Lower lobe of right lung (tissue), 2 donors: Measurements from ENCODE around the gene GGNBP2. TPM values are rescaled to one million over a fixed set of nuclear protein-coding genes. Genes with fewer than 3 reads are reported as not detected.

ENCODE experiments used
- ATAC-seq, 2 donors: fragments of 200-7000 bp; cut with Tn5 transposase; one replicate each; pipeline ENCODE4 v1.9.1; 2020 to 2022; ENCODE audit warnings: mild to moderate bottlenecking in 2 of 2, moderate library complexity in 2 of 2
- DNase-seq: peaks from one replicate; pipeline ENCODE4 v3.0.0-alpha.2; 2020
- H3K27ac ChIP-seq: fragments of 200-600 bp; one replicate; pipeline ENCODE4 v1.8.0; 2022
- H3K27me3 ChIP-seq: fragments of 200-600 bp; one replicate; pipeline ENCODE4 v1.8.0; 2022; ENCODE audit warnings: low read depth
- H3K36me3 ChIP-seq: fragments of 200-600 bp; one replicate; pipeline ENCODE4 v1.8.0; 2022; ENCODE audit warnings: mild to moderate bottlenecking
- H3K4me1 ChIP-seq: fragments of 200-600 bp; one replicate; pipeline ENCODE4 v1.8.0; 2022
- H3K4me3 ChIP-seq: fragments of 200-600 bp; one replicate; pipeline ENCODE4 v1.8.0; 2022; ENCODE audit warnings: mild to moderate bottlenecking
- H3K9me3 ChIP-seq: fragments of 200-600 bp; one replicate; pipeline ENCODE4 v1.8.0; 2022
- CTCF ChIP-seq: fragments of 200-600 bp; IDR thresholded peaks from one replicate; pipeline ENCODE4 v1.8.0; 2022; ENCODE audit warnings: antibody characterized with exemption, mild to moderate bottlenecking
- intact Hi-C: fragments of 100-400 bp; cut with DNase I; formaldehyde crosslinking; loops from one replicate; pipeline ENCODE4 v1.11.0; 2022
- total RNA-seq: library from RNA; stranded (reverse); fragmentation: NEBNext Ultra II Directional; extraction: Animal tissue kit (Norgen Biotek cat#: 25700); gene quantifications from one replicate; pipeline ENCODE4 v1.2.1, GENCODE V29; 2021
- donor health status: DM: no; HTN: yes; CAD: no; lungs with severe emphysema.

The GGNBP2 gene
- total RNA-seq, 1 donor from 2014 or later: 74.8 TPM

DNA sequence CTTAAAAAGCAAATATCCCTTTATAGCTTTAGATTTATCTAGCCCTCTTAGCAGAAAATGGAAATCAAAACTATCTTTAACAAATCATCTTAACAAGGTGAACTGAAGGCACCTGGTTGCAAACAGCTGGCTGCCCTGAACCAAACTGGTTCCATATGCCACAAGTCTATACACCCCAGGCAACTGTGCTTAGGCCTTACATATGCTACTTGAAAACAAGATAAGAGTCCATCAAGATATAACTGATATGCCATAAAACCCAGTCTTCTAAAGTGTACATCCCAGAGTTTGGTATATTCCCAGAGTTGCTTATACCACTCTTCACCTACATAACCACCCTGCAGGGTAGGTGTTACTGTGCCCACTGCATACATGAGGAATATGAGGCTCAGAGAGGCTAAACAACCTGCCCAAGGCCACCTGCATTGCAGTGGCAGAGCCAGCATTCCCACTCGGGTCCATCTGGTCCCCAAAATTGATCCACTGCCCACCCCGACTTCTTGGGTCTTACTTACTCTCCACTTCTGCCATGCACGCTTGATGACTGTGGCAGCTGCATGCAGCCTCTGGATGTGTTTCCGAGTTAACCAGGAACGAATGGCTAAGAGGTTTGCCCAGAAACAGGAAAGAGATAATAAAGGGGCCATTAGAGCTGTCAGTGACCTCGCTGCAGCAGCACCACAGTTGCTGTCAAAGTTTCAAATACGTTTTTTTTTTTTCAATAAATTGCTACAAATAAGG lies 46.0 kb upstream of the GGNBP2 start:
- TF ChIP-seq CTCF: no peak
- ATAC-seq (no peak), DNase-seq (no peak)
- Histone ChIP-seq H3K27me3 (no peaks in the 10 kb centered on the region), H3K27ac (no peak overlapping the region), H3K4me3 (no peak overlapping the region), H3K4me1 (no peaks in the 10 kb centered on the region), H3K9me3 (no peaks in the 10 kb centered on the region), H3K36me3 (peaks cover 91% of the 10 kb centered on the region)
- intact Hi-C loops: no loop called here

- intact Hi-C loops: no loop called here
- no peak for TF ChIP-seq CTCF
These were observed 43.9 kb upstream of the GGNBP2 start for GRCh38 chr17:36500745-36501225.

DNA sequence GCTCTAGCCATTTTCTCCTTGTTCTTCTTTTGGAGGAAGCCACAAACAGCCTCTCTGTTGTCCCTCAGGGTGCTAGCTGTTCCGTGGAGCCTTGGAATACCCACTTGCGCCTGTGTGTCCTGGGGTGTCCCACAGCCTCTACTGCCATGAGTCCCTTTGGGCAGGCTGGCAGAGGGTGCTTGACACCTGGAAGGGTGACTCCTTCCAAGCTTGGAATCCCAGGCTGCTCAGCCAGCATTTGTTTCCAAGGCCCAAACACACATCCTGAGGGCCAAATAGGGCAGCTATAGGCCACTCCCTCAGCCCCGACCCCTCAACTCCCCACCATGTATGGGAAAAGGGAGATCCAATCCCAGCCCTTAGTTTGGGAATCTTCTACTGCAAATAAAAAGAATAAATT lies 43.4 kb upstream of the GGNBP2 start:
- no peak for TF ChIP-seq CTCF
- no peak for ATAC-seq
- Histone ChIP-seq H3K9me3 (no peaks in the 10 kb centered on the region), H3K4me1 (no peaks in the 10 kb centered on the region), H3K4me3 (no peak overlapping the region), H3K36me3 (peaks cover 88% of the 10 kb centered on the region), H3K27ac (no peak overlapping the region), H3K27me3 (no peaks in the 10 kb centered on the region)
- intact Hi-C loops: no loop called here
- DNase-seq: no peak

More at GRCh38 chr17:36500745-36501225, 43.9 kb upstream of the GGNBP2 start:
- no peak for DNase-seq
- Histone ChIP-seq H3K4me3 (no peak overlapping the region), H3K4me1 (no peaks in the 10 kb centered on the region), H3K27ac (no peak overlapping the region), H3K27me3 (no peaks in the 10 kb centered on the region), H3K36me3 (peaks cover 91% of the 10 kb centered on the region), H3K9me3 (no peaks in the 10 kb centered on the region)
- ATAC-seq: peak in 1 of 2 donors; percentile 48

- H3K4me3 ChIP-seq: no peak overlapping the region
- no peak overlapping the region for H3K27ac ChIP-seq
- DNase-seq (no peak), ATAC-seq (no peak)
- no peak for TF ChIP-seq CTCF
- H3K4me1 ChIP-seq: no peaks in the 10 kb centered on the region
- no peaks in the 10 kb centered on the region for H3K9me3 ChIP-seq
- H3K27me3 ChIP-seq: no peaks in the 10 kb centered on the region
- intact Hi-C loops: no loop called here
- H3K36me3 ChIP-seq: peaks cover 88% of the 10 kb centered on the region
These were observed 42.8 kb upstream of the GGNBP2 start for GRCh38 chr17:36501963-36502362.

GRCh38 chr17:36503456-36504155 lies 41.1 kb upstream of the GGNBP2 start:
- Histone ChIP-seq H3K27ac (no peak overlapping the region), H3K27me3 (no peaks in the 10 kb centered on the region), H3K4me1 (no peaks in the 10 kb centered on the region), H3K4me3 (no peak overlapping the region), H3K9me3 (no peaks in the 10 kb centered on the region), H3K36me3 (peaks cover 82% of the 10 kb centered on the region)
- ATAC-seq: no peak
- intact Hi-C loops: no loop called here
- DNase-seq: no peak
- no peak for TF ChIP-seq CTCF
